DMS53 (cell line): ENCODE measurements around the gene LRTM1.

Experiments
- DNase-seq: peaks from one replicate; lab custom pipeline; 2025; lab: John Stamatoyannopoulos, UW

LRTM1 gene

DNA sequence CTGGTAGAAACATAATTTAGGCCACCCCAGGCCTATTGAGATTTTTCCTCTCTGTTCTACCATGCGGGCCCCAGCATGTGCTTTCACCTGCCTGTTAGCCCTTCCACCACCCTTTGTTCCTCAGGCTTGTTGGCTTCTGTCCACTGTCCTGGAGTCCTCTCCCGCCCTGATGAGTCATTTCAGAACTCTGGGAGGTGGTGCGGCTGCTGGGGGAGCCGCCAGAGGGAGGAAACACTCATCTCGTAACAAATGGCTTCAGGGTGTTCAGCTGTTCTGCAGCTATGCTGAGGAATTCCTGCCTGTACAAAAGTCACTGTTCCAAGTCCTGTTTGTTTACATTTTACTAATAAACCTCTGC is 36.3 kb downstream of the LRTM1 start:
- peak; percentile 88 for DNase-seq

DNA sequence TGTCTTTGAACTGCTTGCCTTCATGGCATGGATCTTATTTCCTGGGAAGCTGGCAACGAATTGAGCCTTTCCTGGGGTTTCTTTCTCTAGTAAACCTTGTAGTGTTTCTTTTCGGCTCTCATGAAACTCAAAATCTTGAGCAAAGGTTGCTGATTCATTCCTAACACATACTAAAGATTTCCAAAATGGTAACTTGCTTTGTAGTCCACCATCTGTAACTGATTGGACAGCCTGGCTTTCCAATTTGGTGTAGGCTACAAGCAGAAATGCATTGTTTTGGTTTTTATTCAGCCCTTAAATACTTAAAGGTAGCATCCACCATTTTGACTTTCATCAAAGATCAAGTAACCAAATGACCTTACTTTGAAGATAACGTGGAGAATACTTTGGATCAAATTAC is 38.1 kb downstream of the LRTM1 start:
- DNase-seq = no peak

DNA sequence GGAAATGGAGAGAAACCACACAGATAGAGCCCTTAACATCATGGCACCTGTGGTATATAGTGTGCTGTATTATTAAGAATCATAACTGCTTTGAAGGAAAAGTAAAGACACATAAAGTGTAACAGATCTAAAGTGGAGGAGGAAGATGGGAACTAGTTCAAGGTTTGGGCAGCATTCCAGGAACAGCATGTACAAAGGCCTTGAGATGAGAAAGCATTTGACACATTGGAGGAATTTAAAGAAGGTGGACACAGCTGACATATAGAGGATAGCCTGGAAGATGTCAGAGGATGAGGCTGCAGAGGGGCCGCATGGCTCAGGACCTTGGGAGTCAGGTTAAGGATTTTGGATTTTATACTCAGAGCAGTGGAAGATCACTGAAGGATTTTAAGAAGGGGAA is 39.0 kb downstream of the LRTM1 start:
- no peak for DNase-seq

DNA sequence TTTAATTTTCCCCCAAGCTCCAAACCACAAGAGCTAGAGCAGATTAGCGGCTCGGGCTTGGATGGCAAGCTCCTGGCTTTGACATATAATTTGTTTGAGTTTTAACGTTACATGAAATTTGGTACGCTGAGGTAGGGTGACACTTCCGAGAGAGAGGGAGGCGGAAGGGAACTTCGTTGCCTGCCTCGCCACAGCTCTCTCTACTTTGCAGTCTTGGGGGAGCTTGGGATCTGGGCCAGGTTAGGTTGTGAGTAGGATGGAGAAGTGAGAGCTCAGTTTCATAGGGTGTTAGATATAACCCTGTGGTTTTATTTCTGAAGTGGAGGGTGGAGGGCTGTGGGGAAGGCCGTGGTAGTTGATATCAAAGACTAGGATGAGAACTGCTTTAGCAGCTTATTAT is 39.7 kb downstream of the LRTM1 start:
- no peak for DNase-seq

DNA sequence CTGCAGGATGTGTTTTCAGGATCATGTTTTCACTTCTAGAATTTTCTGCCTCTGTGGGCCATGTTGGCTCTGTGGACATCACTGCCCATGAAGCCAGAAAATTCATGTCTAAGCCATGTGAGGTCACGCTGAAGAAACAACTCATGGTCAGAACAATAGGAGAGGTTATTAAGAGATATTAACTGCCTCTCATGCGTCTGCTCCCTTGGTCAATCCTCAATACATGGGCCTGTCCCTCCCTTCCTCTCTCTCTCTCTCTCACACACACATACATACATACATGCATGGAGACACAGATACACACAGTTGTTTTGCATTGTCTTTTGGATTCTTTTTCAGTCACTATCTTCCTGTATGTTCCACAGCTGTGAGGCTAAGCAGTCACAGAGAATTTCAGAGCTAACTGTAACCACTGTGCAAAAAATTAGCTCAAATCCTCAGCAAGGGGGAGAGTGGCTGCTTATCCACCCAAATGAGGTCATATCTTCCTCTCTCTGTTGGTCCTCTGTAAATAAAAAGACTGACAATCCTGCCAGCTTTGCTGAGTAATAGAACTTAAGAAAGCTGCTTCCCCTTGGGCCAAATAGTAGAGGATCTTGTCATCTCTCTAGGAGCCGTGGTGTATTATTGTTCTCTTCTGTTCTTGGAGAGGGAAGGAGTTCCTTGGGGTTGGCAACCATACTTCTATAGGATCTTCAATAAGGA is 45.6 kb downstream of the LRTM1 start:
- DNase-seq = no peak

DNA sequence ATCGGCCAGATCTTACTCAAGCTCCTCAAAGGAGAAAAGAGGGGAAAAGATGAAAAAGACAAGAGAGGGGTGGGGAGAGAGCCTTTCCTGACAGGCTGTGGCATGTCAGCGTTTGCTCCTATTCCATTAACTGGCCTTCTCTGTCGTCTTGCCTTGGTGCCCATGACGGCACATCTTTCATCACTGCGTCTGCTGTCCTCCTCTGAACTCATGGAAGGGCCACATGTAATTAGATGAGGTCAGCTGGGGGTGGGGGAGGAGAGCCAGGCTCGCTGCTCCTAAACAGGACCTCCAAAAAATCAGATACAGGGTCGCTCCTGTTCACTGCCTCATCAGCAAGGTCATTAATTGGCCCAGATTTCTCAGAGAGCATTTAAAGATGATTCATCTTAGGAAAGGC is 49.7 kb downstream of the LRTM1 start:
- DNase-seq = no peak

DNA sequence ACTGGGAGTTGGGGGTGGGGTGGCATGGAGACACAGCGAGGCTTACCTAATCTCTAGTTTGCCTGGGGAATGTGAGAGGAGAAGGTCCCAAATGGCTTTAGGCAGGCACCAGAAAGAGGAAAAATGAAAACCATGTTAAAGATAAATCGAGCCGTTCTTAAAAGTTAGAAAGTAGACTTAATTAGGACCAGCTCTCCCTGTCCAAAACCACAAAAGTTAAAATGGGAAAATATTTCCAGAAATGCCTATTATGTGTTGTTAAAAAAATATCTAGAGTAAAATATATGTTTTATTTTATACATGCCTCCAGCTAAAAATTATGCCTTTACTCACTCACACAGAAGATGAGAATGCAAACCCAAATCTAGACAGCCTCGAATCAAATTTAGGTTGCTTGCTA is 50.1 kb downstream of the LRTM1 start:
- no peak for DNase-seq

DNA sequence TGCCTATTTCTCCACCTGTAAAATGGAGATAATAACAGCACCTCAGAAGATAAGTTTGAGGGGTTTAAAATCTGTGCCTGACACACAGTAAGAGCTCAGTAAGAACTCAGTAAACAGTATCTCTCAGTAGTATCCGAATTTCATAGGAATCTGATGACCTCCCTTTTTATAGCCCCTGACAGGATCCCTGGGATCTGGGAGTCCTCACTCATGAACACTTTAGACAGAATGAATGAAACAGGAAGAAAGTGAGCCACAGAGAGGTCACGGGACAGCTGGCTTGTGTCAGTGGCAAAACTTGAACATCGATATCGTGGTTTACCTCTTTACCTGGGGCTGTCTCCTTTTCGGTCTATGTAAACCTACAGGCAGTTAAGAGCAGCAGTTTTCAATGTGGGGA is 51.2 kb downstream of the LRTM1 start:
- no peak for DNase-seq

DNA sequence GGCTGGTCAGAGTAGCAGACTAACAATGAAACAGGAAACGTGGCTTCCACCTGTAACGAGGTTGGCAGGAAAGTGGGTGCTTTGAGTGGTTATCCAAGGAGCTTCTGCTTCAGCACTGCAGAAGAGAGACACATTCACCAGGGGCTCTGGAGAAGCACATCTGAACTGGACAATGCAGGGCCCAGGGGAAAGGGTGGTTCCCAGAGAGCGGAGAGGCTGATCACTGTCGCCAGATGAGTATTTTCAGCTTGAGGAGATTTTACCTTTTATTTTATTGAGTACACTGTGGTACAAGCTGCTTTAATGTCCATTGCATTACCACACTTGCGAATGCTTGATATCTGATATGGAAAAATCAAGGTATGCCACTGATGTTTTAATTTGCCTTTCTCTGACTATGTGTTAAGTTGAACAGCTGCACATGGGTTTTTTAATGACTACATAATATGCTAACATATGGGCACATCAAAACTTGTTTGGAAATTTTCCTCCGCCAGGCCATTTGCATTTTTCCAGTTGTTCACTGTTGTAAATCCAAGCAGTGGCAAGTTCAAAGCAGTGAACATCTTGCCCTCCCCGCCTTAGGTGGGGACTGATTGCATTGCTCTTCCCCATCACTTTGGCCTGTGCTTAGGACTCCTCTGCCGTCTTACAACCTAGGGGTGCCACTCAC is 52.1 kb downstream of the LRTM1 start:
- no peak for DNase-seq

DNA sequence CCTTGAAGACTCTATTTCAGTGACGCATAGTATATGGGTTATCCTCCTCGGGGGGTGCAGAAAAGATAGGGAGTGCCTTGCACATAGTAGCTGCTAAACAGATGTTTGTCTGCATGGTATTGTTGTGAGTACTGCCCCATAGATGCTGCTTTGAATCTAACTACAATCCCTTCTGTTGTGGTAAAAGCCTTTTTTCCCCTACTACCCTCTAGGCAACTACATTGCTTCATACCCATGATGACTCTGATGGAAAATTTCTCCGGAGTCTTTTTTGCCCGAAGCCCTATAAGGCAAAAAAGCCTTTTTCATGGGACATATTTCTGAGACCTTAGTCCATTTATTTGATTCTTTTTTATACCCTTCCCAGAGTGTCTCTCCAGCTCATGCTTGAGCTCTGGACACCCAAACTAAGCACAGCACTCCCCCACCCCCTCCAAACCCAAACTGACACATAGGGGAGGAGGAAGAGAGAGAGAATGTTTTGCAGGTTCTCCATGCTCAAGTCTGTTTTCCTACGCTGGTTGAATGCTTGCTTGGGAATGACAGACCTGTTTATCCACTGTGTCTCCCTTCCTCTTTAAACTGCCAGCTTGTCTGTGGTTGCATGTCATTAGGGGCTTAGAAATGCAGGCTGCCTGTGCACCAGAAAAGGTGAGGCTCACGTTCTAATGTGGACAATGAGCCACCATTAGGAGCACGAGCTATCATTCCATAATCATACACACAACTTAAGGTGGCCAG is 52.9 kb downstream of the LRTM1 start:
- DNase-seq = no peak

DNA sequence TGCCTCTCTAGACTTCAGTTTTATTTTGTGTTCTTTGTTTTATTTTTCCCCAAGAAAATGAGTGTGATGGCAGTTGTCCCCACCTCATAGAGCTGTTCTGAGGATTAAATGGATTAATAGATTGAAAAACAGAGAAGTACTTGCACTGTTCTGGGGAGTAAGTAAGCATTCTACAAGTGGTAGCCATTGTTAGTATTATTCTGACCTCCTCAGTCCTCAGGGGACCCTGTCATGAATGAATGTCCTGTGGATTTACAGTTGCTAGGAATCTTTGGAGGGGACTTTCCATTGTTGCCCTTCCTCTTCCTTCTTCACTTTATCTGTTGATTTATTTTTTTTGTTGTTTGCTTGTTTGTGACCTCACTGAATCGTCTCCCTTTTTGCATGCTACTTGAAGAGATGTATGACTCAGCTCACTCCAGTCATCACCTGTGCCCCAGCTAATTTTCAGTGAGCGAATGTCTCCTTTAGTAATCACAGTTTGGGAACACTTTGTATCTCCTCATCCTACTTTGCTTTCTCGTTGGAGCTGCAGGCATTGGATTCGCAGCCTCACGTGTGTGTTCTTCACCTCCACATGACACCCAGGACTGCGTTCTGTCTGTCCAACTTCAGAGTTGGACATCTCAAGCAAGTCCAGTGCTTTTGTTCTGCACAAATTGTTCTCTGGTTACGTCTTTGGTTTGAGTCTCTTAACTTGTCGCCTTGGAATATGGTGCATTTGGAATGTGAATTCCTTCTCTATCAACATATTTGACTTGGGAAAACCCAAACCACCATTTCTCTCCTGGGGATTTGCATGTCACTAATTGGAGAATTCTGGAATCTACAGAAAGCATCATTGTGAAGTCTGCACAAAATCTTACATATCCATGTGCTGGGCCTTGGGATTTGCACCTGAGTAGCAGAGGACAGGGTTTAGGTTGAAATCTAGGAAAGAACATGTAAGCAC is 54.5 kb downstream of the LRTM1 start:
- peak; percentile 65 for DNase-seq

DNA sequence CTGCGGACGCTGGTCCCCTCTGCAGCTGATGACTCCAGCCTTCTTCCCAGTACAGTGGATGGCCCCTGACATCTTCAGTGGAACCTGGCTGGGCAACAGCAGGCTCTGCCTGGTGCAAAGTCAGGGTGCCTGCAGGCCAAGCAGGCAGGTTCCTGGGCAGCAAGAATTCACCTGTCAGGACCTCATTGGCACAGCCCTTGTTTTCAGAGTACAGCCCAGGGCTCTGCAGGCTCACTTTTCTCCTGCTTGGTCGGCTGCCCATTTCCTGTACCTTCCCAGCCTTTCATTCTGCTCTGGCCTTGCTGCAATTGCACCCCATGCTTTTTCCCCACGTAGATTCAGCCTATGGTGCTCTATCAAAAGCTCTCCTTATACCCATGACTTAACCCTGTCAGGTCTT is 56.0 kb downstream of the LRTM1 start:
- no peak for DNase-seq

DNA sequence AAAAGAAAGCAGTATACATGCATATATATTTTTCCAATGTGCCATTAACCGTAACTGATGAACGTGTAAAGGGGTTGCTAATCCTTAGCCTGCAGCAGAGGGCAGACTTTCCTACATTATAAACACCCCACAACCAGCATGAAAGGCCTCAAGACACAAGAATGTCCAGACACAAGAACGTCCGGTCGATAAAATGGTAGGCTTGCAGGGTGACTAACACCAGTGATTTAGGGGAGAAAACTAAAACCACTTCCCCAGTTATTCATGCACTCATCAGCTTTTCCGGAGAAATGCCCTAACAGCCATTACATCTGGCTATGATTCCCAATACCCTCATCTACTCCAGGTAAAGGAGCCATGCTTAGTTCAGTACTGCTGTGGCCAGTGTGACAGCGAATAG is 57.4 kb downstream of the LRTM1 start:
- peak; percentile 50 for DNase-seq
